Gastrocnemius medialis (tissue), 4 donors: ENCODE measurements around the gene URB2.

Experiments used
- POLR2A ChIP-seq, 2 donors: fragments of 450-650 bp; IDR thresholded peaks; one replicate each; pipeline ENCODE4 v1.6.1; 2017; ENCODE audit warnings: antibody characterized with exemption in 2 of 2, mild to moderate bottlenecking in 2 of 2, moderate library complexity in 2 of 2
- TF ChIP-seq, protein P1 (sequence below), 5 experiments: fragments of 450-650 bp in 3 of 5; fragments of 200-600 bp in 2 of 5; sonication (generic) in 2 of 5; IDR thresholded peaks in 4 of 5; conservative IDR thresholded peaks in 1 of 5; 1 replicate in 4 of 5; 2 replicates in 1 of 5; pipeline ENCODE4 v1.5.1; 2016 to 2019; ENCODE audit warnings: antibody characterized with exemption in 5 of 5, mild to moderate bottlenecking in 3 of 5, moderate library complexity in 3 of 5

DNA sequence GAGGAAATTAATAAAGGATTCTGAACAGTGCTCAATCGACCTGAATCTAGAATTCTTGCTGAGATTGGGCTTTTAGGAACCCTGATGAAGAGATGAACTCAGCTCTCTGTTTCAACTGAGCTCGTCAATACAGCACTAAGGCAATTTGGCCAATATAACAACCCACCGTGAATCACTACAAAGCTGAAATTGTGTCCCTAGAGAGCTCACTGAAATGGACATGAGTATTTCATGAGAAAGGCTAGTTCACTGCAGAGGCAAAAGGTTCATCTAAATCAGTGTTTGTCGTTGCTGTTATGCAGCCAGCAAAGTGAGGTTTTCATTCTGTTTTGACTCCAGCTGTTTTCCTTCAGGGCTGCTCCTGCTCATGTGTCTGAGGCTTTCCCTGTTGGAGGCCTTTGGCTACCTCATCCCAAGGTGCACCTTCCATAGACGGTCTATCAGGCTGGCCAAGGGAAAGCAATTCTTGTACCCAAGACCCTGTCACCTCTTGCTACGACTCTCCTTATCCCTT lies 83.5 kb downstream of the URB2 start:
- TF ChIP-seq, protein P1, sequence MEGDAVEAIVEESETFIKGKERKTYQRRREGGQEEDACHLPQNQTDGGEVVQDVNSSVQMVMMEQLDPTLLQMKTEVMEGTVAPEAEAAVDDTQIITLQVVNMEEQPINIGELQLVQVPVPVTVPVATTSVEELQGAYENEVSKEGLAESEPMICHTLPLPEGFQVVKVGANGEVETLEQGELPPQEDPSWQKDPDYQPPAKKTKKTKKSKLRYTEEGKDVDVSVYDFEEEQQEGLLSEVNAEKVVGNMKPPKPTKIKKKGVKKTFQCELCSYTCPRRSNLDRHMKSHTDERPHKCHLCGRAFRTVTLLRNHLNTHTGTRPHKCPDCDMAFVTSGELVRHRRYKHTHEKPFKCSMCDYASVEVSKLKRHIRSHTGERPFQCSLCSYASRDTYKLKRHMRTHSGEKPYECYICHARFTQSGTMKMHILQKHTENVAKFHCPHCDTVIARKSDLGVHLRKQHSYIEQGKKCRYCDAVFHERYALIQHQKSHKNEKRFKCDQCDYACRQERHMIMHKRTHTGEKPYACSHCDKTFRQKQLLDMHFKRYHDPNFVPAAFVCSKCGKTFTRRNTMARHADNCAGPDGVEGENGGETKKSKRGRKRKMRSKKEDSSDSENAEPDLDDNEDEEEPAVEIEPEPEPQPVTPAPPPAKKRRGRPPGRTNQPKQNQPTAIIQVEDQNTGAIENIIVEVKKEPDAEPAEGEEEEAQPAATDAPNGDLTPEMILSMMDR (IDR thresholded peaks at IDR 0.05 in 4 of 5, conservative IDR thresholded peaks at IDR 0.05 in 1 of 5), result no peak
- no peak for TF ChIP-seq POLR2A (IDR thresholded peaks at IDR 0.05)
